Measurements from ENCODE around the gene PDLIM4.

Gene PDLIM4

GRCh38 chr5:132250547-132250946 is 6.9 kb upstream of the PDLIM4 start:
- TF ChIP-seq MYC (IDR thresholded peaks at IDR 0.05; ENCODE audit: low read depth, low read length) (no peak), MAX (IDR thresholded peaks at IDR 0.05; ENCODE audit: low read depth, low read length) (no peak), POLR2A (IDR thresholded peaks at IDR 0.05; ENCODE audit: extremely low read depth, insufficient read length) (no peak), CTCF (IDR thresholded peaks at IDR 0.05; ENCODE audit: low read depth, low read length) (no peak)
- H3K4me3 ChIP-seq (ENCODE audit: low read depth, low read length): no peak overlapping the region
- no peak for DNase-seq (ENCODE audit: low read depth)

GRCh38 chr5:132251220-132251725 is 6.2 kb upstream of the PDLIM4 start:
- DNase-seq (ENCODE audit: low read depth): no peak
- no peak for TF ChIP-seq MAX (IDR thresholded peaks at IDR 0.05; ENCODE audit: low read depth, low read length)
- TF ChIP-seq MYC (IDR thresholded peaks at IDR 0.05; ENCODE audit: low read depth, low read length): no peak
- TF ChIP-seq POLR2A (IDR thresholded peaks at IDR 0.05; ENCODE audit: extremely low read depth, insufficient read length): no peak
- no peak for TF ChIP-seq CTCF (IDR thresholded peaks at IDR 0.05; ENCODE audit: low read depth, low read length)
- H3K4me3 ChIP-seq (ENCODE audit: low read depth, low read length): no peak overlapping the region

- no peak overlapping the region for H3K4me3 ChIP-seq (ENCODE audit: low read depth, low read length)
- peak; percentile 18 for DNase-seq (ENCODE audit: low read depth)
These were observed 4.5 kb upstream of the PDLIM4 start for GRCh38 chr5:132253008-132253441.

GRCh38 chr5:132253452-132254320 is 3.8 kb upstream of the PDLIM4 start:
- TF ChIP-seq POLR2A (IDR thresholded peaks at IDR 0.05; ENCODE audit: extremely low read depth, insufficient read length) (no peak), CTCF (IDR thresholded peaks at IDR 0.05; ENCODE audit: low read depth, low read length) (no peak), MAX (IDR thresholded peaks at IDR 0.05; ENCODE audit: low read depth, low read length) (no peak), MYC (IDR thresholded peaks at IDR 0.05; ENCODE audit: low read depth, low read length) (no peak)
- H3K4me3 ChIP-seq (ENCODE audit: low read depth, low read length): no peak overlapping the region
- DNase-seq (ENCODE audit: low read depth): no peak

More at GRCh38 chr5:132253008-132253441, 4.5 kb upstream of the PDLIM4 start:
- TF ChIP-seq MAX (IDR thresholded peaks at IDR 0.05; ENCODE audit: low read depth, low read length) (no peak), CTCF (IDR thresholded peaks at IDR 0.05; ENCODE audit: low read depth, low read length) (no peak), POLR2A (IDR thresholded peaks at IDR 0.05; ENCODE audit: extremely low read depth, insufficient read length) (no peak), MYC (IDR thresholded peaks at IDR 0.05; ENCODE audit: low read depth, low read length) (no peak)

GRCh38 chr5:132254321-132254977 is 3.0 kb upstream of the PDLIM4 start:
- TF ChIP-seq CTCF (IDR thresholded peaks at IDR 0.05; ENCODE audit: low read depth, low read length): no peak
- no peak for TF ChIP-seq MAX (IDR thresholded peaks at IDR 0.05; ENCODE audit: low read depth, low read length)
- no peak for TF ChIP-seq POLR2A (IDR thresholded peaks at IDR 0.05; ENCODE audit: extremely low read depth, insufficient read length)
- no peak for TF ChIP-seq MYC (IDR thresholded peaks at IDR 0.05; ENCODE audit: low read depth, low read length)
- no peak overlapping the region for H3K4me3 ChIP-seq (ENCODE audit: low read depth, low read length)
- no peak for DNase-seq (ENCODE audit: low read depth)
